Measurements from ENCODE around the gene CD2. TPM values are rescaled to one million over a fixed set of nuclear protein-coding genes. Genes with fewer than 3 reads are reported as not detected.

The CD2 gene
- total RNA-seq, 1 experiment from 2014 or later: not detected

DNA sequence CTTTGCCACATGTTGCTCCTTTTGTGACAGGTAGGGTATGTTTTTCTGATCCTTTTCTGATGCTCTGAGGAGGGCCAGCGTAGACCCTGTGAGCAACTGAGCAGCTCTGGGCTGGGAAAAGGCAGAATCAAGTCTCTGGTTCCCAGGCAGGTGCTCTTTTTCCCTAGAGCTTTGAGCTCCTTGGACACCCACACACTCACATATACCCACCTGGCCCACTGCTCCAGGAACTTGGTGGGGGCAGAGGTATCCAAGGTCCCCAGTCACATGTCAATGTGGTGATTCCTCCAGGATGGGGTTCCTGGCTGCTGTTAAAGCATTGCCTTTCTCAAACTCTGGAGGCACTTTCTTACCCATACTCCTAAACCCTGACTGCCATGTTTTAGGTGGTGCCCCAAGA lies 5.4 kb downstream of the CD2 start:
- no peak overlapping the region for H3K27ac Mint-ChIP-seq (ENCODE audit: unreplicated experiment)
- Histone ChIP-seq H3K9me3 (no peaks in the 10 kb centered on the region), H3K4me3 (ENCODE audit: low read depth, low read length) (no peak overlapping the region), H3K36me3 (ENCODE audit: control insufficient read depth, insufficient read depth, low read length) (no peaks in the 10 kb centered on the region), H3K27me3 (replicated peaks; ENCODE audit: control insufficient read depth, insufficient read depth, low read length) (no peaks in the 10 kb centered on the region), H3K4me1 (no peaks in the 10 kb centered on the region)
- ChIA-PET POLR2A (no interaction called here), CTCF (no interaction called here)
- no peaks in the 10 kb centered on the region for H3K4me1 Mint-ChIP-seq (ENCODE audit: low read depth, unreplicated experiment)
- DNase-seq: no peak
- no TSS peak for BruUV-seq (replicated peaks)
- H3K36me3 Mint-ChIP-seq (ENCODE audit: insufficient read depth, unreplicated experiment): no peaks in the 10 kb centered on the region
- H3K27me3 Mint-ChIP-seq (ENCODE audit: insufficient read depth, unreplicated experiment): no peaks in the 10 kb centered on the region
- no peaks in the 10 kb centered on the region for H3K9me3 Mint-ChIP-seq (ENCODE audit: unreplicated experiment)
- H3K4me3 Mint-ChIP-seq (ENCODE audit: unreplicated experiment): no peak overlapping the region
- intact Hi-C loops (cut with micrococcal nuclease; ENCODE audit: unreplicated experiment): no loop called here
- TF ChIP-seq, protein P1, sequence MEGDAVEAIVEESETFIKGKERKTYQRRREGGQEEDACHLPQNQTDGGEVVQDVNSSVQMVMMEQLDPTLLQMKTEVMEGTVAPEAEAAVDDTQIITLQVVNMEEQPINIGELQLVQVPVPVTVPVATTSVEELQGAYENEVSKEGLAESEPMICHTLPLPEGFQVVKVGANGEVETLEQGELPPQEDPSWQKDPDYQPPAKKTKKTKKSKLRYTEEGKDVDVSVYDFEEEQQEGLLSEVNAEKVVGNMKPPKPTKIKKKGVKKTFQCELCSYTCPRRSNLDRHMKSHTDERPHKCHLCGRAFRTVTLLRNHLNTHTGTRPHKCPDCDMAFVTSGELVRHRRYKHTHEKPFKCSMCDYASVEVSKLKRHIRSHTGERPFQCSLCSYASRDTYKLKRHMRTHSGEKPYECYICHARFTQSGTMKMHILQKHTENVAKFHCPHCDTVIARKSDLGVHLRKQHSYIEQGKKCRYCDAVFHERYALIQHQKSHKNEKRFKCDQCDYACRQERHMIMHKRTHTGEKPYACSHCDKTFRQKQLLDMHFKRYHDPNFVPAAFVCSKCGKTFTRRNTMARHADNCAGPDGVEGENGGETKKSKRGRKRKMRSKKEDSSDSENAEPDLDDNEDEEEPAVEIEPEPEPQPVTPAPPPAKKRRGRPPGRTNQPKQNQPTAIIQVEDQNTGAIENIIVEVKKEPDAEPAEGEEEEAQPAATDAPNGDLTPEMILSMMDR (IDR thresholded peaks at IDR 0.05; ENCODE audit: insufficient read depth in 1 of 2, low read depth in 1 of 2, low read length in 1 of 2, severe bottlenecking in 1 of 2, unreplicated experiment in 1 of 2): no peak

DNA sequence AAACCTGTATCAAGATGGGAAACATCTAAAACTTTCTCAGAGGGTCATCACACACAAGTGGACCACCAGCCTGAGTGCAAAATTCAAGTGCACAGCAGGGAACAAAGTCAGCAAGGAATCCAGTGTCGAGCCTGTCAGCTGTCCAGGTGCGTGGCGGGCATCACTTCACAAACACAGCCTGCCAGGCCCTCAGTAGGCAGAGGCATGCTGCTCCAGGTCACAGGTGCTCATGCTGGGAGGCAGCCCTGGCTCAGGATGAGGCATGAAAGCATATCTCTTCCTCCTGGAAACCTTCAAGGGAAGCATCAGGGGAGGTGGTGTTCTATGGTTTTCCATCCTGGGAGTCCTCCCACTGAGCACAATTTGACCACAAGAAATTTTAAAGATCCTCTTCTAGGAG lies 6.3 kb downstream of the CD2 start:
- no peaks in the 10 kb centered on the region for H3K36me3 Mint-ChIP-seq (ENCODE audit: insufficient read depth, unreplicated experiment)
- H3K36me3 ChIP-seq (ENCODE audit: control insufficient read depth, insufficient read depth, low read length): no peaks in the 10 kb centered on the region
- no peaks in the 10 kb centered on the region for H3K9me3 ChIP-seq
- no peak overlapping the region for H3K4me3 Mint-ChIP-seq (ENCODE audit: unreplicated experiment)
- no peak for DNase-seq
- H3K27ac Mint-ChIP-seq (ENCODE audit: unreplicated experiment): no peak overlapping the region
- TF ChIP-seq, protein P1 (IDR thresholded peaks at IDR 0.05; ENCODE audit: insufficient read depth in 1 of 2, low read depth in 1 of 2, low read length in 1 of 2, severe bottlenecking in 1 of 2, unreplicated experiment in 1 of 2): no peak
- POLR2A ChIA-PET: no interaction called here
- no peaks in the 10 kb centered on the region for H3K4me1 Mint-ChIP-seq (ENCODE audit: low read depth, unreplicated experiment)
- peaks cover 4% of the 10 kb centered on the region for H3K9me3 Mint-ChIP-seq (ENCODE audit: unreplicated experiment)
- CTCF ChIA-PET: no interaction called here
- H3K4me3 ChIP-seq (ENCODE audit: low read depth, low read length): no peak overlapping the region
- intact Hi-C loops (cut with micrococcal nuclease; ENCODE audit: unreplicated experiment): no loop called here
- H3K4me1 ChIP-seq: no peaks in the 10 kb centered on the region
- no TSS peak for BruUV-seq (replicated peaks)
- H3K27me3 ChIP-seq (replicated peaks; ENCODE audit: control insufficient read depth, insufficient read depth, low read length): no peaks in the 10 kb centered on the region
- no peaks in the 10 kb centered on the region for H3K27me3 Mint-ChIP-seq (ENCODE audit: insufficient read depth, unreplicated experiment)

DNA sequence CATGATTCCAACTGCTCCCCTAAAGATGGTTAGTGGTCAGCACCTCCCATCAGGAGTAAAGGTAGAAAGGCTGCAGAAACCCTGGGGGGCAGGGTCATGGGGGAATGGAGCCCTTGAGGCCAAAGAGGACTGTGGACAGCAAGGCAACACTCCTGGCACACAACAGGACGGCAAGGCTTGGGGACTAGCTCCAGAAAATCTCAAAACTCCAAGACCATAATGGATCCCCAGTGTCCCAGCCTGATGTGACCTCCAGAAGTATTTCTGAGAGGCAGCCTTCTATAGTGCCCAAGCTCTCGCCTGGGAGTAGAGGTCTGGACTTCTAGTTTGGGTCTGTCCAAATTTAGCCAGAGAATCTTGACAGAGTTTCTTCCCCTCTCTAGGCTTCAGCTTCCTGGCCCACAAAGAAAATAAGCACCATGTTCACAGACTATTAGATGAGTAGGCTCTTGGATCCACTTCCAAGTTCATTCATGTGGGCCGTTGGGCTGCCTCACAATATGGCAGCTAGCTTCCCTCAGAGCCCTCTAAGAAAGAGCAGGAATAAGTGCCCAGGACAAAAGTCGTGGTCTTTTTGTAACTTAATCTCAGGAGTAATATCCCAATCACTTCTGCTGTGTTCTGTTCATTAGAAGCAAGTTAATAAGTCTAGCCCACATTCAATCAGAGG lies 6.9 kb downstream of the CD2 start:
- peaks cover 9% of the 10 kb centered on the region for H3K9me3 Mint-ChIP-seq (ENCODE audit: unreplicated experiment)
- Histone ChIP-seq H3K36me3 (ENCODE audit: control insufficient read depth, insufficient read depth, low read length) (no peaks in the 10 kb centered on the region), H3K4me3 (ENCODE audit: low read depth, low read length) (no peak overlapping the region), H3K27me3 (replicated peaks; ENCODE audit: control insufficient read depth, insufficient read depth, low read length) (no peaks in the 10 kb centered on the region), H3K4me1 (no peaks in the 10 kb centered on the region), H3K9me3 (no peaks in the 10 kb centered on the region)
- no peaks in the 10 kb centered on the region for H3K4me1 Mint-ChIP-seq (ENCODE audit: low read depth, unreplicated experiment)
- no peak for DNase-seq
- H3K27me3 Mint-ChIP-seq (ENCODE audit: insufficient read depth, unreplicated experiment): no peaks in the 10 kb centered on the region
- no peak overlapping the region for H3K27ac Mint-ChIP-seq (ENCODE audit: unreplicated experiment)
- intact Hi-C loops (cut with micrococcal nuclease; ENCODE audit: unreplicated experiment): no loop called here
- ChIA-PET CTCF (no interaction called here), POLR2A (no interaction called here)
- H3K4me3 Mint-ChIP-seq (ENCODE audit: unreplicated experiment): no peak overlapping the region
- H3K36me3 Mint-ChIP-seq (ENCODE audit: insufficient read depth, unreplicated experiment): no peaks in the 10 kb centered on the region
- BruUV-seq (replicated peaks): no TSS peak
- TF ChIP-seq, protein P1 (IDR thresholded peaks at IDR 0.05; ENCODE audit: insufficient read depth in 1 of 2, low read depth in 1 of 2, low read length in 1 of 2, severe bottlenecking in 1 of 2, unreplicated experiment in 1 of 2): no peak
